Trophoblast cell (in vitro differentiated cells and primary cell): ENCODE results near the gene TTC6.

ENCODE experiments used
- DNase-seq, 2 donors: peaks; one replicate each; pipeline ENCODE4 v3.0.0-alpha.2; 2016
- H2AFZ ChIP-seq: 2 replicates; pipeline ENCODE4 v1.6.1; 2013; ENCODE audit warnings: low read length, moderate library complexity, mild to moderate bottlenecking; ENCODE audit not compliant: insufficient read depth, poor library complexity
- H2AK5ac ChIP-seq: 2 replicates; pipeline ENCODE4 v1.6.1; 2013; ENCODE audit warnings: mild to moderate bottlenecking, low read length
- H2BK120ac ChIP-seq: 2 replicates; pipeline ENCODE4 v1.6.1; 2013; ENCODE audit warnings: low read length, mild to moderate bottlenecking, moderate library complexity; ENCODE audit not compliant: insufficient read depth, poor library complexity
- H2BK12ac ChIP-seq: 2 replicates; pipeline ENCODE4 v1.6.1; 2013; ENCODE audit warnings: mild to moderate bottlenecking, low read length, moderate library complexity
- H2BK5ac ChIP-seq: 2 replicates; pipeline ENCODE4 v1.6.1; 2013; ENCODE audit warnings: low read length, low read depth, moderate library complexity, mild to moderate bottlenecking; ENCODE audit not compliant: poor library complexity
- H3K14ac ChIP-seq: 2 replicates; pipeline ENCODE4 v1.6.1; 2013; ENCODE audit warnings: mild to moderate bottlenecking, low read length
- H3K18ac ChIP-seq: 2 replicates; pipeline ENCODE4 v1.6.1; 2013; ENCODE audit warnings: mild to moderate bottlenecking, low read length
- H3K23ac ChIP-seq: 2 replicates; pipeline ENCODE4 v1.6.1; 2013; ENCODE audit warnings: low read length
- H3K27ac ChIP-seq: 2 replicates; pipeline ENCODE4 v1.5.1; 2013; ENCODE audit warnings: low read depth, mild to moderate bottlenecking, inconsistent platforms, low read length, moderate library complexity
- H3K27me3 ChIP-seq: 2 replicates; pipeline ENCODE4 v1.6.1; 2013; ENCODE audit warnings: inconsistent platforms, mild to moderate bottlenecking, low read length, moderate library complexity; ENCODE audit not compliant: insufficient read depth
- H3K36me3 ChIP-seq, 2 experiments: 1 replicate in 1 of 2; 2 replicates in 1 of 2; pipeline ENCODE4 v1.6.1; 2013; ENCODE audit warnings: low read length in 2 of 2, mild to moderate bottlenecking in 2 of 2, moderate library complexity in 1 of 2; ENCODE audit not compliant: insufficient read depth in 2 of 2, control insufficient read depth in 1 of 2
- H3K4ac ChIP-seq: 2 replicates; pipeline ENCODE4 v1.6.1; 2013; ENCODE audit warnings: low read depth, mild to moderate bottlenecking, low read length, moderate library complexity
- H3K4me1 ChIP-seq, 2 experiments: 1 replicate in 1 of 2; 2 replicates in 1 of 2; pipeline ENCODE4 v1.6.1; 2013; ENCODE audit warnings: low read length in 2 of 2, mild to moderate bottlenecking in 2 of 2, moderate library complexity in 1 of 2; ENCODE audit not compliant: insufficient read depth in 2 of 2, control insufficient read depth in 1 of 2
- H3K4me2 ChIP-seq: 2 replicates; pipeline ENCODE4 v1.6.1; 2013; ENCODE audit warnings: inconsistent platforms, mild to moderate bottlenecking, low read length, moderate library complexity
- H3K4me3 ChIP-seq: 2 replicates; pipeline ENCODE4 v1.5.1; 2013; ENCODE audit warnings: mild to moderate bottlenecking, low read depth, low read length, inconsistent platforms
- H3K79me1 ChIP-seq: one replicate; pipeline ENCODE4 v1.6.1; 2013; ENCODE audit warnings: low read length
- H3K79me2 ChIP-seq: 2 replicates; pipeline ENCODE4 v1.6.1; 2013; ENCODE audit warnings: low read length, mild to moderate bottlenecking; ENCODE audit not compliant: control insufficient read depth, insufficient read depth, poor library complexity
- H3K9ac ChIP-seq: 2 replicates; pipeline ENCODE4 v1.6.1; 2013; ENCODE audit warnings: mild to moderate bottlenecking, low read length
- H3K9me3 ChIP-seq: 2 replicates; pipeline ENCODE4 v1.6.1; 2013; ENCODE audit warnings: low read depth, mild to moderate bottlenecking, control low read depth, inconsistent platforms, low read length; ENCODE audit not compliant: insufficient read depth
- H4K12ac ChIP-seq: 2 replicates; pipeline ENCODE4 v1.6.1; 2013; ENCODE audit warnings: low read depth, mild to moderate bottlenecking, low read length, moderate library complexity
- H4K8ac ChIP-seq: 2 replicates; pipeline ENCODE4 v1.6.1; 2013; ENCODE audit warnings: low read depth, mild to moderate bottlenecking, low read length, moderate library complexity
- H4K91ac ChIP-seq: one replicate; pipeline ENCODE4 v1.6.1; 2013; ENCODE audit warnings: low read depth, mild to moderate bottlenecking, low read length, moderate library complexity
- WGBS: extraction: QIAGEN DNeasy Blood & Tissue Kit; methylation state at CpG from one replicate; pipeline ENCODE4 v1.1.7; 2013; ENCODE audit warnings: missing lambda C conversion rate; ENCODE audit not compliant: insufficient read length, insufficient coverage; ENCODE audit errors: extremely low coverage; 5-methylcytosine and 5-hydroxymethylcytosine counted together

The TTC6 gene

DNA sequence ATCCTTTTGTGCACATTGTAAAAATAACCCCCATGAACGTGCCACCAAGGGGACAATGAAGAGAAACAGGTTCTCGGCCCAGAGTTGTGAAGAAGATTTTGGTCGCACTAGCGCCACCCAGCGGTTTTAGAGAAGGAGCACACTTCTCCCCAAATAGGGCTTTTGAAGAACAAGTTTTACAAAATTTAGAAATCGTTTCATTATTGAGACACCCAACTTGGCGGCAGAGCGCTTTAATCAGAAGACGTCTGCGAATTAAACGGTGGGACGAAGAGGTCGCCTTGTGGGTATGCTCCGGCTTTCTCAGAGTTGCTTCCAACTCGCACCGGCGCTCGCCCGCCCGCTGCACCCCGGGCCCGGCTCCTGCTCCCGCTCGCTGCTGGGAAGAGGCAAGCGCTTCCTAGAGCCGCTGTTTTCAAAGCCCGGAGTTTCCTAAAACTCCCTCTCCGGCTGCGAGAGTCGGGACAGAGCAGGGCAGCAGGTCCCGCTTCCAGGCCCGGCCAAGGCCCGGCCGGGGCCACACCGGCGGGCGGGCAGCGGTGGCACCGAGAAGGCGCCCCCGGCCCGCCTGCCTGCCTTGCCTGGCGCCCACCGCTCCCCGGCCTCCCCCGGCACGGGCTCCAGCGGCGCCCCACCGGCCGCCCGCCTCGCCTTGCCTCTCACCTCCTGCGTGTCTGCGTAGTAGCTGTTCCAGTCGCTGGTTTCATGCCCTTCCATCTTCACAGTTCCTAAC lies 1.0 kb upstream of the TTC6 start:
- Histone ChIP-seq H2AK5ac (no peak overlapping the region), H3K36me3 (no peaks in the 10 kb centered on the region), H3K27me3 (peaks cover 62% of the 10 kb centered on the region), H3K4me3 (no peak overlapping the region), H2BK120ac (no peak overlapping the region), H3K9me3 (peaks cover 12% of the 10 kb centered on the region), H3K4me2 (peak overlapping the region; percentile 65), H3K14ac (no peak overlapping the region), H2BK12ac (no peak overlapping the region), H3K23ac (no peak overlapping the region), H3K18ac (no peak overlapping the region), H4K91ac (no peak overlapping the region), H3K79me1 (no peaks in the 10 kb centered on the region), H4K12ac (no peak overlapping the region), H3K27ac (no peak overlapping the region), H2BK5ac (no peak overlapping the region), H3K4me1 (peaks cover 21 to 24% of the 10 kb centered on the region in 2 experiments), H3K9ac (no peak overlapping the region), H3K4ac (no peak overlapping the region), H3K79me2 (no peaks in the 10 kb centered on the region), H4K8ac (no peak overlapping the region), H2AFZ (no peak overlapping the region)
- WGBS: no CpG with 5 or more reads among the region's 56 CpGs
- peak in 1 of 2 donors; percentile 42 for DNase-seq

DNA sequence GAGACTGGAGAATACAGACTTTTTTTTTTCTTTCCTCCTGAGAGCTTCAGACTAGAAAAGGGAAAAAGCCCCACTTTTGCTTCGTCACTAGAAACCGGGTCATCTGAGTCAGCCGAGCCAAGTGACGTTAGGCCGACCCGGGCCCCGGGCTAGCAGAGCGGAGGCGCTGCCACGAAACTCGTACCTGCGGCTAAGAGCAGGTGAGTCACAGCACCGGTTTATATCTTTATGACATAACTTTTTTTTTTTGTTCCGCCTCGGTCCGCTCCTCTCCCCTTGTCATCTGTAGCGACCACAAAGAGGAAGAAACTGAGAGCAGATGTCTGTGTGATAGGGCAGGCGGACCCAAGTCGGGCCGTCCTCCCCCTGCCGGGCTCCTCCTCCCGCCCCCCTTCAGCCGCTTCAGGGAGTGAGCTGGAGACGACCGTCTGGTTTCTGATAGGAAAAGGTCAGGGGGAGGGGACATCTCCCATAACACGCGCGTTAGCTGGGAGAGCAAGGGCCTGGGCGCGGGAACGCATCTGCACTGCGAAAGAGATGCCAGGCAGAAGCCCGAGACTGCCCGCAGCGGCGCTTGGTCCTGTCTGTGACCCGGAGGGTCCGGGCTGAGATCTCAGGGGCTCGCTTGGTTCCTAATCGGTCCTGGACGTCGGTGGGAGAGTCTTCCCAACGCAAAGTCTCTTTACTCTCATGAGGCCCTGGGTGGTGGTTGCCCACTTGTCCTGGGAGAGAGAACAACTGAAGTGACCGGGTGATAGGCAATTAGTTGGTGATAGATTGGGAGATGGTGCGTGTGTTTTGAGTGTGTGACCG lies 586 bp downstream of the TTC6 start:
- H3K4me1 ChIP-seq: peaks cover 27 to 28% of the 10 kb centered on the region in 2 experiments
- H2AFZ ChIP-seq: peak overlapping the region; percentile 5
- peak overlapping the region; percentile 65 for H3K4me2 ChIP-seq
- no peak overlapping the region for H4K12ac ChIP-seq
- no peak overlapping the region for H4K91ac ChIP-seq
- no peak overlapping the region for H3K27ac ChIP-seq
- no peak overlapping the region for H2BK12ac ChIP-seq
- no peak overlapping the region for H3K4me3 ChIP-seq
- WGBS: no CpG with 5 or more reads among the region's 46 CpGs
- no peak overlapping the region for H2BK5ac ChIP-seq
- H3K14ac ChIP-seq: no peak overlapping the region
- DNase-seq: peak; percentile 19 to 31
- no peak overlapping the region for H3K18ac ChIP-seq
- H3K4ac ChIP-seq: no peak overlapping the region
- H3K9ac ChIP-seq: no peak overlapping the region
- no peak overlapping the region for H4K8ac ChIP-seq
- no peak overlapping the region for H2AK5ac ChIP-seq
- H3K27me3 ChIP-seq: peaks cover 72% of the 10 kb centered on the region
- H2BK120ac ChIP-seq: no peak overlapping the region
- no peaks in the 10 kb centered on the region for H3K79me1 ChIP-seq
- no peaks in the 10 kb centered on the region for H3K36me3 ChIP-seq
- H3K79me2 ChIP-seq: no peaks in the 10 kb centered on the region
- H3K9me3 ChIP-seq: peaks cover 13% of the 10 kb centered on the region
- no peak overlapping the region for H3K23ac ChIP-seq

- no peak overlapping the region for H2AFZ ChIP-seq
- no peak overlapping the region for H3K18ac ChIP-seq
- H3K27ac ChIP-seq: no peak overlapping the region
- no peak overlapping the region for H3K4ac ChIP-seq
- H2BK120ac ChIP-seq: no peak overlapping the region
- H3K79me2 ChIP-seq: no peaks in the 10 kb centered on the region
- no CpG with 5 or more reads among the region's 7 CpGs for WGBS
- H4K12ac ChIP-seq: no peak overlapping the region
- H3K9me3 ChIP-seq: peaks cover 10% of the 10 kb centered on the region
- H3K14ac ChIP-seq: no peak overlapping the region
- no peak overlapping the region for H2AK5ac ChIP-seq
- H3K23ac ChIP-seq: no peak overlapping the region
- no peak overlapping the region for H3K9ac ChIP-seq
- no peak overlapping the region for H2BK12ac ChIP-seq
- H4K91ac ChIP-seq: no peak overlapping the region
- H3K36me3 ChIP-seq: no peaks in the 10 kb centered on the region
- no peak overlapping the region for H2BK5ac ChIP-seq
- H3K27me3 ChIP-seq: peaks cover 71% of the 10 kb centered on the region
- H3K4me2 ChIP-seq: no peak overlapping the region
- H3K4me3 ChIP-seq: no peak overlapping the region
- peaks cover 20% of the 10 kb centered on the region in 2 experiments for H3K4me1 ChIP-seq
- no peaks in the 10 kb centered on the region for H3K79me1 ChIP-seq
- H4K8ac ChIP-seq: no peak overlapping the region
- DNase-seq: no peak
Measured at GRCh38 chr14:37596790-37597472, 1.5 kb downstream of the TTC6 start.

GRCh38 chr14:37597538-37597913 lies 2.1 kb downstream of the TTC6 start:
- Histone ChIP-seq H3K4me3 (no peak overlapping the region), H3K27me3 (peaks cover 70% of the 10 kb centered on the region), H2BK12ac (no peak overlapping the region), H3K36me3 (no peaks in the 10 kb centered on the region), H3K9me3 (peaks cover 4% of the 10 kb centered on the region), H4K12ac (no peak overlapping the region), H3K23ac (no peak overlapping the region), H3K79me2 (no peaks in the 10 kb centered on the region), H4K91ac (no peak overlapping the region), H2BK120ac (no peak overlapping the region), H3K14ac (no peak overlapping the region), H3K4me2 (no peak overlapping the region), H2AK5ac (no peak overlapping the region), H3K9ac (no peak overlapping the region), H3K18ac (no peak overlapping the region), H2BK5ac (no peak overlapping the region), H3K79me1 (no peaks in the 10 kb centered on the region), H2AFZ (no peak overlapping the region), H4K8ac (no peak overlapping the region), H3K4ac (no peak overlapping the region), H3K27ac (no peak overlapping the region), H3K4me1 (peaks cover 19 to 20% of the 10 kb centered on the region in 2 experiments)
- no peak for DNase-seq
- WGBS: no CpG with 5 or more reads among the region's 20 CpGs
